ENCODE data around the gene SLC34A3.

Gene SLC34A3

GRCh38 chr9:137212520-137212919 lies 18.2 kb upstream of the SLC34A3 start:
- Histone ChIP-seq H3K4me3 (ENCODE audit: low read depth in 1 of 2, low read length in 2 of 2) (no peak overlapping the region), H3K9me3 (ENCODE audit: low read length) (no peaks in the 10 kb centered on the region), H3K27ac (ENCODE audit: low read depth, low read length) (no peak overlapping the region), H3K27me3 (ENCODE audit: control insufficient read depth in 1 of 2, insufficient read depth in 2 of 2, low read length in 2 of 2) (no peaks in the 10 kb centered on the region), H3K4me1 (ENCODE audit: insufficient read depth, low read length) (no peaks in the 10 kb centered on the region), H3K36me3 (ENCODE audit: insufficient read depth, low read length) (no peaks in the 10 kb centered on the region), H3K9ac (ENCODE audit: low read length) (no peak overlapping the region)

- Histone ChIP-seq H3K9ac (ENCODE audit: low read length) (no peak overlapping the region), H3K4me1 (ENCODE audit: insufficient read depth, low read length) (no peaks in the 10 kb centered on the region), H3K27ac (ENCODE audit: low read depth, low read length) (no peak overlapping the region), H3K4me3 (ENCODE audit: low read depth in 1 of 2, low read length in 2 of 2) (no peak overlapping the region), H3K9me3 (ENCODE audit: low read length) (no peaks in the 10 kb centered on the region), H3K27me3 (ENCODE audit: control insufficient read depth in 1 of 2, insufficient read depth in 2 of 2, low read length in 2 of 2) (no peaks in the 10 kb centered on the region), H3K36me3 (ENCODE audit: insufficient read depth, low read length) (no peaks in the 10 kb centered on the region)
Observed at GRCh38 chr9:137213160-137214060, 17.3 kb upstream of the SLC34A3 start.

- Histone ChIP-seq H3K9ac (ENCODE audit: low read length) (no peak overlapping the region), H3K27ac (ENCODE audit: low read depth, low read length) (no peak overlapping the region), H3K36me3 (ENCODE audit: insufficient read depth, low read length) (no peaks in the 10 kb centered on the region), H3K4me1 (ENCODE audit: insufficient read depth, low read length) (no peaks in the 10 kb centered on the region), H3K4me3 (ENCODE audit: low read depth in 1 of 2, low read length in 2 of 2) (no peak overlapping the region), H3K9me3 (ENCODE audit: low read length) (no peaks in the 10 kb centered on the region), H3K27me3 (ENCODE audit: control insufficient read depth in 1 of 2, insufficient read depth in 2 of 2, low read length in 2 of 2) (no peaks in the 10 kb centered on the region)
Observed at GRCh38 chr9:137214620-137215019, 16.1 kb upstream of the SLC34A3 start.

GRCh38 chr9:137215196-137215986 lies 15.3 kb upstream of the SLC34A3 start:
- Histone ChIP-seq H3K9me3 (ENCODE audit: low read length) (no peaks in the 10 kb centered on the region), H3K9ac (ENCODE audit: low read length) (no peak overlapping the region), H3K27me3 (ENCODE audit: control insufficient read depth in 1 of 2, insufficient read depth in 2 of 2, low read length in 2 of 2) (no peaks in the 10 kb centered on the region), H3K4me1 (ENCODE audit: insufficient read depth, low read length) (no peaks in the 10 kb centered on the region), H3K27ac (ENCODE audit: low read depth, low read length) (no peak overlapping the region), H3K4me3 (ENCODE audit: low read depth in 1 of 2, low read length in 2 of 2) (no peak overlapping the region), H3K36me3 (ENCODE audit: insufficient read depth, low read length) (no peaks in the 10 kb centered on the region)

GRCh38 chr9:137216188-137216965 lies 14.3 kb upstream of the SLC34A3 start:
- Histone ChIP-seq H3K9ac (ENCODE audit: low read length) (no peak overlapping the region), H3K27me3 (ENCODE audit: control insufficient read depth in 1 of 2, insufficient read depth in 2 of 2, low read length in 2 of 2) (no peaks in the 10 kb centered on the region), H3K4me1 (ENCODE audit: insufficient read depth, low read length) (no peaks in the 10 kb centered on the region), H3K27ac (ENCODE audit: low read depth, low read length) (no peak overlapping the region), H3K4me3 (ENCODE audit: low read depth in 1 of 2, low read length in 2 of 2) (no peak overlapping the region), H3K9me3 (ENCODE audit: low read length) (no peaks in the 10 kb centered on the region), H3K36me3 (ENCODE audit: insufficient read depth, low read length) (no peaks in the 10 kb centered on the region)

- H3K27me3 ChIP-seq (ENCODE audit: control insufficient read depth in 1 of 2, insufficient read depth in 2 of 2, low read length in 2 of 2): no peaks in the 10 kb centered on the region
- H3K9me3 ChIP-seq (ENCODE audit: low read length): no peaks in the 10 kb centered on the region
- H3K27ac ChIP-seq (ENCODE audit: low read depth, low read length): no peak overlapping the region
- no peak overlapping the region for H3K9ac ChIP-seq (ENCODE audit: low read length)
- H3K4me1 ChIP-seq (ENCODE audit: insufficient read depth, low read length): no peaks in the 10 kb centered on the region
- no peak overlapping the region for H3K4me3 ChIP-seq (ENCODE audit: low read depth in 1 of 2, low read length in 2 of 2)
- no peaks in the 10 kb centered on the region for H3K36me3 ChIP-seq (ENCODE audit: insufficient read depth, low read length)
Observed at GRCh38 chr9:137217276-137218211, 13.2 kb upstream of the SLC34A3 start.

GRCh38 chr9:137218212-137218753 lies 12.4 kb upstream of the SLC34A3 start:
- Histone ChIP-seq H3K36me3 (ENCODE audit: insufficient read depth, low read length) (no peaks in the 10 kb centered on the region), H3K9ac (ENCODE audit: low read length) (no peak overlapping the region), H3K27me3 (ENCODE audit: control insufficient read depth in 1 of 2, insufficient read depth in 2 of 2, low read length in 2 of 2) (no peaks in the 10 kb centered on the region), H3K9me3 (ENCODE audit: low read length) (no peaks in the 10 kb centered on the region), H3K4me3 (ENCODE audit: low read depth in 1 of 2, low read length in 2 of 2) (no peak overlapping the region), H3K27ac (ENCODE audit: low read depth, low read length) (no peak overlapping the region), H3K4me1 (ENCODE audit: insufficient read depth, low read length) (no peaks in the 10 kb centered on the region)

GRCh38 chr9:137218754-137219271 lies 11.9 kb upstream of the SLC34A3 start:
- Histone ChIP-seq H3K9me3 (ENCODE audit: low read length) (no peaks in the 10 kb centered on the region), H3K27me3 (ENCODE audit: control insufficient read depth in 1 of 2, insufficient read depth in 2 of 2, low read length in 2 of 2) (no peaks in the 10 kb centered on the region), H3K9ac (ENCODE audit: low read length) (no peak overlapping the region), H3K27ac (ENCODE audit: low read depth, low read length) (no peak overlapping the region), H3K4me1 (ENCODE audit: insufficient read depth, low read length) (peaks cover under 1% of the 10 kb centered on the region), H3K4me3 (ENCODE audit: low read depth in 1 of 2, low read length in 2 of 2) (no peak overlapping the region), H3K36me3 (ENCODE audit: insufficient read depth, low read length) (no peaks in the 10 kb centered on the region)

GRCh38 chr9:137219757-137220316 lies 10.9 kb upstream of the SLC34A3 start:
- Histone ChIP-seq H3K36me3 (ENCODE audit: insufficient read depth, low read length) (no peaks in the 10 kb centered on the region), H3K9me3 (ENCODE audit: low read length) (no peaks in the 10 kb centered on the region), H3K4me3 (ENCODE audit: low read depth in 1 of 2, low read length in 2 of 2) (no peak overlapping the region), H3K9ac (ENCODE audit: low read length) (no peak overlapping the region), H3K4me1 (ENCODE audit: insufficient read depth, low read length) (peaks cover 5% of the 10 kb centered on the region), H3K27me3 (ENCODE audit: control insufficient read depth in 1 of 2, insufficient read depth in 2 of 2, low read length in 2 of 2) (no peaks in the 10 kb centered on the region), H3K27ac (ENCODE audit: low read depth, low read length) (no peak overlapping the region)

All from muscle layer of colon (tissue), 2 donors.